Measurements from ENCODE around the gene TMEM109.

The TMEM109 gene

GRCh38 chr11:60972182-60973030 lies 58.4 kb downstream of the TMEM109 start:
- no peak for DNase-seq
